HEK293T (cell line): ENCODE results near the gene NDUFV2.

Experiments used
- ARNT ChIP-seq: fragments of 450-650 bp; IDR thresholded peaks from 2 replicates; pipeline ENCODE4 v1.6.1; 2017; ENCODE audit warnings: mild to moderate bottlenecking
- BHLHE40 ChIP-seq: fragments of 450-650 bp; IDR thresholded peaks from 2 replicates; pipeline ENCODE4 v1.6.1; 2016; ENCODE audit warnings: mild to moderate bottlenecking, moderate library complexity, borderline replicate concordance
- ELF4 ChIP-seq: fragments of 450-650 bp; IDR thresholded peaks from 2 replicates; pipeline ENCODE4 v1.6.1; 2017; ENCODE audit warnings: antibody characterized with exemption
- FOXA1 ChIP-seq: fragments of 450-650 bp; IDR thresholded peaks from 2 replicates; pipeline ENCODE4 v1.6.1; 2016; ENCODE audit warnings: mild to moderate bottlenecking
- HDGF ChIP-seq: fragments of 450-650 bp; IDR thresholded peaks from 2 replicates; pipeline ENCODE4 v1.6.1; 2017; ENCODE audit warnings: antibody characterized with exemption, borderline replicate concordance
- L3MBTL2 ChIP-seq: fragments of 450-650 bp; conservative IDR thresholded peaks from 2 replicates; pipeline ENCODE4 v1.6.1; 2016; ENCODE audit warnings: mild to moderate bottlenecking
- NFRKB ChIP-seq: fragments of 450-650 bp; IDR thresholded peaks from 2 replicates; pipeline ENCODE4 v1.6.1; 2016; ENCODE audit warnings: mild to moderate bottlenecking, moderate library complexity
- SP1 ChIP-seq: fragments of 450-650 bp; IDR thresholded peaks from 2 replicates; pipeline ENCODE4 v1.6.1; 2017
- SUZ12 ChIP-seq: fragments of 450-650 bp; IDR thresholded peaks from 2 replicates; pipeline ENCODE4 v1.6.1; 2016; ENCODE audit warnings: mild to moderate bottlenecking
- TARDBP ChIP-seq: fragments of 450-650 bp; IDR thresholded peaks from 2 replicates; pipeline ENCODE4 v1.6.1; 2016

- TF ChIP-seq L3MBTL2 (no peak), FOXA1 (no peak), SP1 (no peak), ELF4 (no peak), HDGF (no peak), BHLHE40 (no peak), SUZ12 (no peak), NFRKB (no peak), ARNT (peak; percentile 82), TARDBP (no peak)
Observed at GRCh38 chr18:9137168-9138066, 34.9 kb downstream of the NDUFV2 start.
